Measurements from ENCODE around the gene LTBR. TPM values are rescaled to one million over a fixed set of nuclear protein-coding genes. Genes with fewer than 3 reads are reported as not detected.

Gene LTBR
- total RNA-seq, 1 experiment from 2014 or later, result 4.8 TPM

GRCh38 chr12:6392504-6392903 lies 8.5 kb downstream of the LTBR start:
- no peak overlapping the region for H4K91ac ChIP-seq (ENCODE audit: insufficient read length, low read depth, low read length)
- no peak overlapping the region for H2BK5ac ChIP-seq (ENCODE audit: insufficient read length, low read length)
- TF ChIP-seq, protein P1, sequence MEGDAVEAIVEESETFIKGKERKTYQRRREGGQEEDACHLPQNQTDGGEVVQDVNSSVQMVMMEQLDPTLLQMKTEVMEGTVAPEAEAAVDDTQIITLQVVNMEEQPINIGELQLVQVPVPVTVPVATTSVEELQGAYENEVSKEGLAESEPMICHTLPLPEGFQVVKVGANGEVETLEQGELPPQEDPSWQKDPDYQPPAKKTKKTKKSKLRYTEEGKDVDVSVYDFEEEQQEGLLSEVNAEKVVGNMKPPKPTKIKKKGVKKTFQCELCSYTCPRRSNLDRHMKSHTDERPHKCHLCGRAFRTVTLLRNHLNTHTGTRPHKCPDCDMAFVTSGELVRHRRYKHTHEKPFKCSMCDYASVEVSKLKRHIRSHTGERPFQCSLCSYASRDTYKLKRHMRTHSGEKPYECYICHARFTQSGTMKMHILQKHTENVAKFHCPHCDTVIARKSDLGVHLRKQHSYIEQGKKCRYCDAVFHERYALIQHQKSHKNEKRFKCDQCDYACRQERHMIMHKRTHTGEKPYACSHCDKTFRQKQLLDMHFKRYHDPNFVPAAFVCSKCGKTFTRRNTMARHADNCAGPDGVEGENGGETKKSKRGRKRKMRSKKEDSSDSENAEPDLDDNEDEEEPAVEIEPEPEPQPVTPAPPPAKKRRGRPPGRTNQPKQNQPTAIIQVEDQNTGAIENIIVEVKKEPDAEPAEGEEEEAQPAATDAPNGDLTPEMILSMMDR (conservative IDR thresholded peaks at IDR 0.05), result no peak
- H3K14ac ChIP-seq (ENCODE audit: insufficient read depth, low read length), result no peak overlapping the region
- H3K4ac ChIP-seq (ENCODE audit: low read depth, low read length), result no peak overlapping the region
- H3K27ac ChIP-seq (ENCODE audit: insufficient read length, low read depth, low read length), result no peak overlapping the region
- H3K79me2 ChIP-seq (ENCODE audit: insufficient read depth, low read length), result no peaks in the 10 kb centered on the region
- no peak overlapping the region for H2AK5ac ChIP-seq (ENCODE audit: insufficient read length, low read length)
- H3K4me1 ChIP-seq (ENCODE audit: insufficient read depth, low read length), result no peaks in the 10 kb centered on the region; the same call in 1 of the 2 replicates
- H2AFZ ChIP-seq (ENCODE audit: low read length), result no peak overlapping the region
- no peaks in the 10 kb centered on the region for H3K9me3 Mint-ChIP-seq
- no peak overlapping the region for H2BK120ac ChIP-seq (ENCODE audit: low read depth, low read length, poor library complexity, severe bottlenecking)
- H3K4me1 Mint-ChIP-seq, result peaks cover 25 to 28% of the 10 kb centered on the region in 2 experiments
- H3K9me3 ChIP-seq (ENCODE audit: control insufficient read depth, low read depth, low read length), result no peaks in the 10 kb centered on the region
- no peak for DNase-seq
- no peak overlapping the region for H3T11ph ChIP-seq (ENCODE audit: low read length)
- no peak overlapping the region for H3K4me2 ChIP-seq (ENCODE audit: insufficient read depth, insufficient read length, low read length)
- no peak overlapping the region for H2BK20ac ChIP-seq (ENCODE audit: low read depth, low read length, poor library complexity, severe bottlenecking)
- no peak overlapping the region; a peak in 1 of 7 replicates for H3K27ac Mint-ChIP-seq
- no peaks in the 10 kb centered on the region for H3K36me3 Mint-ChIP-seq (ENCODE audit: insufficient read depth in 1 of 3, low read depth in 3 of 3)
- H4K20me1 ChIP-seq (ENCODE audit: control insufficient read depth, insufficient read depth, insufficient read length), result no peaks in the 10 kb centered on the region
- peaks cover 4% of the 10 kb centered on the region for H3K27me3 Mint-ChIP-seq (ENCODE audit: low read depth)
- H3K27me3 ChIP-seq (ENCODE audit: insufficient read depth, low read length), result no peaks in the 10 kb centered on the region
- no peak overlapping the region for H3K9ac ChIP-seq (ENCODE audit: extremely low read depth, insufficient read length, low read length)
- H2BK15ac ChIP-seq (ENCODE audit: low read depth, low read length), result no peak overlapping the region
- no peak overlapping the region for H3K18ac ChIP-seq (ENCODE audit: insufficient read length, low read depth, low read length)
- H2BK12ac ChIP-seq (ENCODE audit: insufficient read length, low read depth, low read length), result no peak overlapping the region
- H3K4me3 Mint-ChIP-seq, result no peak overlapping the region
- no peaks in the 10 kb centered on the region for H3K79me1 ChIP-seq (ENCODE audit: insufficient read depth, low read depth, low read length, poor library complexity, severe bottlenecking)
- no CpG with 5 or more reads among the region's 6 CpGs for WGBS (ENCODE audit: extremely low coverage, insufficient read length, low lambda C conversion rate)
- no peak overlapping the region for H4K5ac ChIP-seq (ENCODE audit: insufficient read length, low read depth, low read length)
- no peak overlapping the region for H3K56ac ChIP-seq (ENCODE audit: insufficient read length, low read depth, low read length)
- no peak overlapping the region for H4K8ac ChIP-seq (replicated peaks; ENCODE audit: insufficient read length, low read depth, low read length)
- H3K23me2 ChIP-seq (ENCODE audit: insufficient read length, low read depth, low read length, poor library complexity, severe bottlenecking), result no peaks in the 10 kb centered on the region
- H3K23ac ChIP-seq (ENCODE audit: insufficient read length, low read depth, low read length), result no peak overlapping the region

Measured in H9 (cell line).